CD8-positive, alpha-beta memory T cell (primary cell): Measurements from ENCODE around the gene C7. TPM values are rescaled to one million over a fixed set of nuclear protein-coding genes. Genes with fewer than 3 reads are reported as not detected.

Experiments used
- polyA plus RNA-seq: library from polyadenylated mRNA; unstranded; fragments of 300-500 nt; fragmentation: Illumina TruSeq; gene quantifications from one replicate; pipeline ENCODE4 v1.2.3, GENCODE V29; 2021
- total RNA-seq, 2 experiments: library from RNA; stranded (reverse); gene quantifications; one replicate each; pipeline ENCODE4 v1.2.3, GENCODE V29; 2021

The C7 gene
- total and polyA plus RNA-seq, 3 experiments from 2014 or later = not detected

Other genes with a start within 250 kb of the C7 start
- gene PTGER4, start 229.6 kb upstream of the C7 start, total RNA-seq = 10 to 100 TPM; 49.5 to 53.9 TPM
- 84.1 TPM for gene PTGER4, start 229.6 kb upstream of the C7 start, polyA plus RNA-seq
- gene TTC33, start 153.5 kb upstream of the C7 start, total RNA-seq = 10 to 100 TPM; 25.3 to 27.7 TPM
- 13.9 TPM for gene TTC33, start 153.5 kb upstream of the C7 start, polyA plus RNA-seq
- gene PRKAA1, start 111.1 kb upstream of the C7 start, total RNA-seq = 10 to 100 TPM; 73.3 to 79.4 TPM
- 46.7 TPM for gene PRKAA1, start 111.1 kb upstream of the C7 start, polyA plus RNA-seq
- gene RPL37, start 74.3 kb upstream of the C7 start, total RNA-seq = 1,000 to 10,000 TPM; 1,652 to 1,731 TPM
- gene RPL37, start 74.3 kb upstream of the C7 start, polyA plus RNA-seq = 1,994 TPM
- gene CARD6, start 68.1 kb upstream of the C7 start, total RNA-seq = 1 to 10 TPM; 1.8 to 2.1 TPM
- gene CARD6, start 68.1 kb upstream of the C7 start, polyA plus RNA-seq = 2.3 TPM
- not detected for gene MROH2B, start 161.8 kb downstream of the C7 start, total RNA-seq
- not detected for gene MROH2B, start 161.8 kb downstream of the C7 start, polyA plus RNA-seq